HepG2 (cell line): ENCODE measurements around the gene ZFP36L2. TPM values are rescaled to one million over a fixed set of nuclear protein-coding genes. Genes with fewer than 3 reads are reported as not detected.
A peak's percentile ranks its signal among the peaks of the same experiment; 100 is the strongest.

ENCODE experiments used
- ATAC-seq: fragments of 200-7000 bp; cut with Tn5 transposase; 3 replicates; pipeline ENCODE4 v1.9.1; 2020; ENCODE audit warnings: mild to moderate bottlenecking, moderate library complexity
- BruUV-seq: library from RNA; stranded (reverse); fragments of 400-500 nt; replicated peaks from 2 replicates; lab custom pipeline; 2021; lab: Mats Ljungman, UMichigan
- CTCF ChIA-PET: fragments of 300-600 bp; formaldehyde crosslinking; extraction: SDS; loops from one replicate; lab custom pipeline; 2021; ENCODE audit warnings: low total read pairs, inconsistent platforms, low intra/inter-chr PET ratio; lab: Yijun Ruan, JAX
- POLR2A ChIA-PET: fragments of 350-600 bp; sonication (Branson Sonifier 250); formaldehyde crosslinking; loops from one replicate; lab custom pipeline; 2020; ENCODE audit warnings: antibody characterized with exemption, inconsistent platforms; lab: Yijun Ruan, JAX
- DNase-seq: peaks from one replicate; pipeline ENCODE4 v3.0.0-alpha.2; 2015; ENCODE audit warnings: low spot score
- FAIRE-seq: peaks from 3 replicates; lab custom pipeline; 2011; peaks lifted over from hg19 to GRCh38; lab: Jason Lieb, UNC
- H2AFZ ChIP-seq: one replicate; pipeline ENCODE4 v1.6.1; 2011; ENCODE audit warnings: low read length, inconsistent platforms
- H3K27ac ChIP-seq: fragments of 300-600 bp; 3 replicates; pipeline ENCODE4 v1.8.0; 2011; ENCODE audit warnings: mixed run types, mild to moderate bottlenecking, mixed read lengths, low read length, inconsistent platforms; ENCODE audit not compliant: insufficient read depth; ENCODE audit errors: extremely low read length
- H3K27me3 ChIP-seq, 2 experiments: fragments of 200-600 bp in 1 of 2; 2 replicates in 1 of 2; 3 replicates in 1 of 2; pipeline versions ENCODE4 v1.6.0 to v1.8.0; 2011; ENCODE audit warnings: low read length in 2 of 2, mild to moderate bottlenecking in 2 of 2, moderate library complexity in 2 of 2, inconsistent platforms in 1 of 2; ENCODE audit not compliant: insufficient read depth in 2 of 2, control insufficient read depth in 1 of 2
- H3K36me3 ChIP-seq, 2 experiments: fragments of 200-600 bp in 1 of 2; replicated peaks in 1 of 2; 2 replicates in 1 of 2; 3 replicates in 1 of 2; pipeline versions ENCODE4 v1.5.1 to v1.8.0; 2011; ENCODE audit warnings: low read length in 2 of 2, inconsistent platforms in 1 of 2; ENCODE audit not compliant: insufficient read depth in 2 of 2, control insufficient read depth in 1 of 2
- H3K4me1 ChIP-seq: 2 replicates; pipeline ENCODE4 v1.5.1; 2012; ENCODE audit warnings: low read length, inconsistent platforms; ENCODE audit not compliant: insufficient read depth
- H3K4me2 ChIP-seq: 2 replicates; pipeline ENCODE4 v1.6.0; 2011; ENCODE audit warnings: low read depth, low read length, inconsistent platforms
- H3K4me3 ChIP-seq, 3 experiments: fragments of 200-600 bp in 1 of 3; sonication (generic), shearing (Covaris generic) in 1 of 3; replicated peaks in 1 of 3; 2 replicates each; pipeline ENCODE4 v1.5.1; 2011 to 2016; ENCODE audit warnings: low read length in 3 of 3, inconsistent platforms in 2 of 3, low read depth in 2 of 3, mild to moderate bottlenecking in 2 of 3, control low read depth in 1 of 3, mixed read lengths in 1 of 3; ENCODE audit not compliant: insufficient read depth in 1 of 3
- H3K79me2 ChIP-seq: one replicate; pipeline ENCODE4 v1.6.1; 2011; ENCODE audit warnings: low read length, inconsistent platforms; ENCODE audit not compliant: insufficient read depth
- H3K9ac ChIP-seq: 2 replicates; pipeline ENCODE4 v1.6.0; 2011; ENCODE audit warnings: mild to moderate bottlenecking, low read depth, low read length, inconsistent platforms; ENCODE audit not compliant: insufficient read depth
- H3K9me3 ChIP-seq: 2 replicates; pipeline ENCODE4 v1.5.1; 2012; ENCODE audit warnings: mild to moderate bottlenecking, low read length
- H4K20me1 ChIP-seq: 2 replicates; pipeline ENCODE4 v1.6.0; 2011; ENCODE audit warnings: inconsistent platforms, mild to moderate bottlenecking, low read length, moderate library complexity; ENCODE audit not compliant: insufficient read depth
- BRF2 ChIP-seq: sonication (generic); formaldehyde crosslinking; IDR thresholded peaks from 2 replicates; pipeline ENCODE4 v1.8.1; 2022; ENCODE audit warnings: mild to moderate bottlenecking, missing genetic modification reagents
- HNF1B ChIP-seq: sonication (generic); formaldehyde crosslinking; IDR thresholded peaks from 2 replicates; pipeline ENCODE4 v1.5.1; 2020; ENCODE audit warnings: mild to moderate bottlenecking, moderate library complexity, missing genetic modification reagents
- HOXA5 ChIP-seq: sonication (generic); formaldehyde crosslinking; IDR thresholded peaks from 2 replicates; pipeline ENCODE4 v1.4.0; 2020; ENCODE audit warnings: missing genetic modification reagents
- MAF1 ChIP-seq: sonication (generic); formaldehyde crosslinking; IDR thresholded peaks from 2 replicates; pipeline ENCODE4 v1.5.0; 2020; ENCODE audit warnings: missing genetic modification reagents, borderline replicate concordance
- NFATC3 ChIP-seq: sonication (generic); formaldehyde crosslinking; IDR thresholded peaks from 2 replicates; pipeline ENCODE4 v1.5.1; 2020; ENCODE audit warnings: mild to moderate bottlenecking, missing genetic modification reagents
- PATZ1 ChIP-seq: sonication (generic); formaldehyde crosslinking; IDR thresholded peaks from 2 replicates; pipeline ENCODE4 v1.4.0; 2020; ENCODE audit warnings: missing genetic modification reagents
- SP140L ChIP-seq: sonication (generic); formaldehyde crosslinking; IDR thresholded peaks from 2 replicates; pipeline ENCODE4 v1.4.0; 2020; ENCODE audit warnings: missing genetic modification reagents, borderline replicate concordance
- THAP8 ChIP-seq: sonication (generic); formaldehyde crosslinking; IDR thresholded peaks from 2 replicates; pipeline ENCODE4 v1.5.1; 2020; ENCODE audit warnings: missing genetic modification reagents, mild to moderate bottlenecking, borderline replicate concordance
- ZBTB39 ChIP-seq: sonication (generic); formaldehyde crosslinking; IDR thresholded peaks from 2 replicates; pipeline ENCODE4 v1.5.0; 2020; ENCODE audit warnings: missing genetic modification reagents
- ZFP36L1 ChIP-seq: sonication (generic); formaldehyde crosslinking; IDR thresholded peaks from 2 replicates; pipeline ENCODE4 v1.8.0; 2022; ENCODE audit warnings: mild to moderate bottlenecking, missing genetic modification reagents, moderate library complexity
- ZMYM3 ChIP-seq: sonication (generic); formaldehyde crosslinking; IDR thresholded peaks from 2 replicates; pipeline ENCODE4 v1.5.1; 2020; ENCODE audit warnings: mild to moderate bottlenecking, missing genetic modification reagents
- ZNF20 ChIP-seq: sonication (generic); formaldehyde crosslinking; IDR thresholded peaks from 2 replicates; pipeline ENCODE4 v1.4.0; 2020; ENCODE audit warnings: mild to moderate bottlenecking, moderate library complexity, missing genetic modification reagents
- ZNF207 ChIP-seq: fragments of 450-650 bp; IDR thresholded peaks from 2 replicates; pipeline ENCODE4 v1.6.1; 2016; ENCODE audit warnings: antibody characterized with exemption, borderline replicate concordance
- ZNF7 ChIP-seq: IDR thresholded peaks from 2 replicates; pipeline ENCODE4 v1.6.1; 2016; ENCODE audit warnings: missing biosample characterization, missing genetic modification reagents
- whole genome bisulfite sequencing: methylation state at CpG from one replicate; pipeline ENCODE4 v1.1.6; 2017; ENCODE audit warnings: low lambda C conversion rate; 5-methylcytosine and 5-hydroxymethylcytosine counted together
- in situ Hi-C: cut with HindIII; loops from 2 replicates; pipeline ENCODE4 v1.10.0; 2017; ENCODE audit warnings: low pct_unique_long_range_greater_than_20kb; ENCODE audit not compliant: extremely low pct_ligation_motif_present
- intact Hi-C: fragments of 100-400 bp; cut with micrococcal nuclease; formaldehyde crosslinking; loops from one replicate; pipeline ENCODE4 v1.10.0; 2022; ENCODE audit not compliant: unreplicated experiment
- polyA plus RNA-seq, 8 experiments: library from polyadenylated mRNA; depleted of rRNA in 3 of 8; stranded (reverse) in 7 of 8; unstranded in 1 of 8; fragments of >200 nt; fragmentation: Illumina TruSeq in 4 of 8; extraction: Trizol in 4 of 8; gene quantifications; 2 replicates each; pipeline versions ENCODE4 v1.2.1 to v1.2.3, GENCODE V29; 2011 to 2016; ENCODE audit warnings: low read depth in 4 of 8, missing spikeins in 1 of 8, mixed read lengths in 1 of 8; ENCODE audit not compliant: insufficient read depth in 1 of 8
- total RNA-seq, 5 experiments: library from RNA; depleted of rRNA; stranded (reverse); fragments of >200 nt; fragmentation: Illumina TruSeq; extraction: Trizol; gene quantifications; 2 replicates each; pipeline ENCODE4 v1.2.3, GENCODE V29; 2016; ENCODE audit warnings: low read depth in 1 of 5

The ZFP36L2 gene
- total and polyA plus RNA-seq, 2 of the 13 experiments (the other 11 are each of a cell fraction or from before 2014, with no cell fraction given), result 11.2 to 21.8 TPM

GRCh38 chr2:43219383-43220228 lies 6.8 kb downstream of the ZFP36L2 start:
- TSS peak; percentile 93 for BruUV-seq
- H4K20me1 ChIP-seq, result peaks cover 24% of the 10 kb centered on the region
- peak; percentile 63 for FAIRE-seq
- 1% methylated on average over 29 of the region's 35 CpGs for WGBS
- intact Hi-C loops, result loop anchor here (2.0 kb wide), 1 partner anchor 241 kb away; no protein-coding TSS in a partner anchor
- H2AFZ ChIP-seq, result no peak overlapping the region
- peak overlapping the region; percentile 80 for H3K9ac ChIP-seq
- peak; percentile 58 for ATAC-seq
- peak; percentile 87 for DNase-seq
- H3K4me3 ChIP-seq, result peak overlapping the region; percentile 80 to 97 (median 89)
- in situ Hi-C loops, result loop anchor here (10.0 kb wide), 1 partner anchor 55 kb away; no protein-coding TSS in a partner anchor
- peaks cover 0 to 5% of the 10 kb centered on the region in 2 experiments; a peak in 3 of 5 replicates for H3K36me3 ChIP-seq
- peak overlapping the region; percentile 99 for H3K4me2 ChIP-seq
- peak overlapping the region; percentile 89 for H3K27ac ChIP-seq
- H3K79me2 ChIP-seq, result peaks cover 39% of the 10 kb centered on the region
- H3K9me3 ChIP-seq, result no peaks in the 10 kb centered on the region
- H3K27me3 ChIP-seq, result no peaks in the 10 kb centered on the region; a peak in 1 of 5 replicates
- ChIA-PET POLR2A (interaction anchor here (1.0 to 13.7 kb wide), 21 partner anchors 7 to 291 kb away, joined by 3 to 324 read pairs (median 7); partner anchors contain the start of gene ZFP36L2), CTCF (no interaction called here)
- peaks cover 53% of the 10 kb centered on the region for H3K4me1 ChIP-seq
- TF ChIP-seq ZBTB39 (CRISPR knock-in tag) (0 out of 2 replicates have a peak, but pooled peaks have one; percentile 22), HNF1B (CRISPR knock-in tag) (no peak; the same call in 1 of the 2 replicates), SP140L (CRISPR knock-in tag) (peak; percentile 41; the same call in 1 of the 2 replicates), ZNF7 (no peak), MAF1 (CRISPR knock-in tag) (0 out of 2 replicates have a peak, but pooled peaks have one; percentile 72), ZNF207 (peak; percentile 95; the same call in 1 of the 2 replicates), ZNF20 (CRISPR knock-in tag) (no peak; the same call in 1 of the 2 replicates), NFATC3 (CRISPR knock-in tag) (no peak; the same call in 1 of the 2 replicates), ZFP36L1 (no peak; the same call in 1 of the 2 replicates), ZMYM3 (CRISPR knock-in tag) (no peak), PATZ1 (peak; percentile 99), THAP8 (CRISPR knock-in tag) (no peak), BRF2 (CRISPR knock-in tag) (no peak; the same call in 1 of the 2 replicates), HOXA5 (CRISPR knock-in tag) (peak; percentile 94)
